GM04504 (cell line): ENCODE data around the gene HACD2.

Experiments
- DNase-seq: peaks from one replicate; pipeline ENCODE4 v3.0.0-alpha.2; 2012; ENCODE audit warnings: low read depth

Gene HACD2

DNA sequence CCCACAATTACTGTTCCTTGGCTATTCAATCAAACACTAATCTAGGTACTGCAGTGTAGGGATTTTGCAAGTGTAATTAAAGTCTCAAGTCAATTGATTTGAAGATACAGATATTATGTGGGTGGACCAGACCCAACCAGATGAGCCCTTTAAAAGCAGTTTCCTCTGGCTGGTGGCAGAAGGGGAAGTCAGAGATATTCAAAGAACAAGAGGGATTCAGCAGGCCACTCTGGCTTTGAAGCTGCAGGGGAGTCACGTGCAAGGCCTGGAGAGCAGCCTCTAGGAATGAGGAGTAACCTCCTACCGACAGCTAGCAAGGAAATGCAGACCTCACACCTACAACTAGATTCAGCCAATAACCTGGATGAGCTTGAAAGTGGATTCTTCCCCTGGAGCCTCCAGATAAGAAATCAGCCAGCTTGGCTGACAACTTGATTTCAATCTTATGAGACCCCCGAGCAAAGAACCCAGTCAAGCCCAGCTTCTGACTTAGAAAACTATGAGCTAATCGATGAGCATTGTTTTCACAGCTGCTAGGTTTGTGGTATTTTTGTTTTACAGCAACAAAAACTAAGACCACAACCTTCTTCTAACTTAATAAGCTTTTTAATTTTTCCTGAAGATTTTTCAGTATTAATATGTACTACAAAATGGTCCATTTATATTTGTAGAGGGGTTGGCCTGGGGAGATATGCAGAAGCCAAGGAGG is 13.4 kb downstream of the HACD2 start:
- DNase-seq = no peak

GRCh38 chr3:123568875-123569274 is 16.0 kb downstream of the HACD2 start:
- DNase-seq = no peak

DNA sequence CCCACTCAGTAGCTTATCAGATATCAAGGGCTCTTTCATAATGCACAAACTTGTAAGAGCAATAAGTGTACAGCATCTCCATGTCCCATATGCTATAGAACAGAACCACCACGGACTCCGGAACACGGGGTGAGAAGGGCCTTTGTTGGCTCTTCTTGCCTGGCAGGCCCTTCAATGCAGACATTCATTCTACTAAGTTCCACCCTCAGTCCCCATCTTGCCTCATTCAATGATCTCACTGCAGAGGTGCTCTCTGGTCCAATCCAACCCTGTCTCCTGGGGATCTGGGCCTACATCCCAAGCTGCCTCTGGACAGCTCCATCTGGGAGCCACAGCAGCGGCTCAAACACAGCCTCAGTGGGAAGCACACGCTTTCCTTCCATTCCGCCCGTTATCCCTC is 16.8 kb downstream of the HACD2 start:
- DNase-seq = no peak

GRCh38 chr3:123564056-123564455 is 20.8 kb downstream of the HACD2 start:
- no peak for DNase-seq

- no peak for DNase-seq
These were observed 22.3 kb downstream of the HACD2 start for GRCh38 chr3:123562547-123562946.

GRCh38 chr3:123561188-123561587 is 23.7 kb downstream of the HACD2 start:
- no peak for DNase-seq

DNA sequence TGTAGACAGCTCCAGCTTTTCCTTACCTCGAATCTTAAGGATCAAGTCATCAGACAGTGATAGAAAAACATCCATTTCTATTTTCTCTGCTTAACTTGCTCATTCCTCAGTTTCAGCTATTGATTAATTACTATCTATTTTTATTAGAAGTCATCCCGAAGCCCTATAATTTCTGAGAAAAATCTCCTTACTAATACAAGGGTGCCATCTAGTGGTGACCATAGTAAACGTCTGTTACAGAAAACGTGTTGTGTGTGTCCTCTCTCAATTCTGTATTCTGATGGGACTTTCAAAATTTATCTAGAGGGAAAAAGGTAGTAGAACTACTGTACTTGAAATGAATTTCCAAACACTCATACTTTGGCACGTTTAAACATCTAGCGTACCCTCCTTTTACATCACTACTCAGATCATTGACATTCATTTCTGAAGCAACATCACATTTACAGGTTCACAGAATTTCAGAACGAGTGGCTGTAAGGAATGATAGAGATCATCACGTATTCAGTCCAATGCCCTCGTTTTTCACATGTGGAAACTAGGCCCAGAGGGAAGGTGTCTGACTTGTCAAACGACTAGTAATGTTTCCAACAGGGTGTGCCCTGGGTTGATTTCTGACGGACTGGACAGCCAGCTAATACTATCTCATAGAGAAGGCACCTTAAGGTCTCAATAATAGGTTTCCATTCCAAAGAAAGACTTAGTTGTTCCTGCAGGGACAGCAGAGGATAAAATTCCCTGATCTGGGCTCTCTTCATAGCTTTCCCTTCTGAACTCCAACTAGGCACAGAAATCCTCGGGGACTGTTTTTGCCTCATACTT is 25.6 kb downstream of the HACD2 start:
- no peak for DNase-seq

- no peak for DNase-seq
These were observed 31.3 kb downstream of the HACD2 start for GRCh38 chr3:123553536-123553935.

DNA sequence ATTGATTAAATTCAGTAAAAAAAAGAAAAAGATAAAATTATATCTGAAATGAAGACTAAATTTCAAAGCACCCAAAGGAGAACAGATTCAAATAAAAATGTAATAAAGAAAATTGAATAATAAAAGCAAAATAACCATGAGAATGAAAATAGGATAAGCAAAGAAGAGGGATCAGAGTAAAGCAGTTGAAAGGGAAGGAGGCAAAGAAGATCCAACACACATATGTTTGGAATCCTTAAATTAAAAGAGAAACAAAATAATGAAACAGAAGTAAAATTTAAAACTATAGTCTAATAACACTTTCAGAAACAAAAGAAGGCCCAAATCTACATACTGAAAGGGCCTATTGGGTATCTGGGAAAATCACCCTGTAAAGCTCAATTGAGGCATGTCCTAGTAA is 32.1 kb downstream of the HACD2 start:
- no peak for DNase-seq

- DNase-seq = no peak
These were observed 32.6 kb downstream of the HACD2 start for GRCh38 chr3:123552095-123552714.

- DNase-seq = no peak
These were observed 36.9 kb downstream of the HACD2 start for GRCh38 chr3:123547881-123548519.

- peak; percentile 17 for DNase-seq
These were observed 38.6 kb downstream of the HACD2 start for GRCh38 chr3:123546133-123546755.

GRCh38 chr3:123543950-123544349 is 40.9 kb downstream of the HACD2 start:
- no peak for DNase-seq

GRCh38 chr3:123540285-123540684 is 44.6 kb downstream of the HACD2 start:
- DNase-seq = no peak

DNA sequence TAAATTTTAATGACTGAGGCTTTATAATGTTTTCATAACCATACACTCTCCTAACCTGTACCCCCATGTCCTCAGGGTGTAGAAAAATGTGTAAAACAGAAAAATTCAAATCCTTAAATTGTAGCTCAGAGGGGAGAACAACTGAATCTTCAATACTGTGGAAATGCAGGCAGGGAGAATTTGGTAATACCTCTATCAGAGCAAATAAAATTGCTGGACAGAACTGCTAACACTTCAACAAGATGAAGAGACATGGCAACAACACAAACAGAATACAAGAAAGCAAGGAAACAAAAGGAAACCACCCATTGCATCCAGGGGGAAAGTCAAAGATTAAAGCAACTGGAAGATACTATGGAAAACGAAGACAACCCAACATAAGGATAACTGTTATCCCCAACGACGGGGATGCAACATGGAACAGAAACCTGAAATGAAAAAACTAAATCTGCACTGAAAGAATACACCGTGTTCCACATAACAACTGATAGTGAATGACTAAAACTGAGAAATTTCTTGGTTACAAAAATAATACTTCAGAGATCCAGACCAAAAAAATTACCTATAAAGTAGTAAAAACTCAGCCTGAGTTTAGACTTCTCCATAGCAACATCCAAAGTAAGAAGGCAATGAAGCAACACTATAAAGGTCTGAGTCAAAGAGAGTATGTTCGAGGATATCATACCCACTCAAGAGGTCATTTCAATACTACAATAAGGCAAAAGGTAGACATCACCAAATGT is 48.5 kb downstream of the HACD2 start:
- DNase-seq = no peak

DNA sequence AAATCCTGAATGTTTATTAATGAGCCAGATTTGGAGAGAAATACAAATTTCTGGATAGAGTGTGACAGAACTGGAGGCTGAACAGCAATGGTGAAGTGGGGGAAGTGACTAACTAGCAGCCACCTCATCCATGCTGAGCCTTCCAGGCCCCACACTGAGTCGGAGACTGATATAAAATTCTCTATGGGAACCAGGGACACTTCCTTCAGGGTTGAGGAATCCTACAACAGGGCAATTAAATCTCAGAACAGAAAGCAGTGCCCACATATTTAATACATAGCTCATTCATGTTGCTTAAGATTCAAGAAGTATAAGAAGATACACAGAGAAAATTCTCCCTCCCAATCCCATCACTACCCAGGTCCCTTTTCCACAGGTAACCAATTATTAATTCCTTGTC is 49.3 kb downstream of the HACD2 start:
- peak; percentile 73 for DNase-seq

DNA sequence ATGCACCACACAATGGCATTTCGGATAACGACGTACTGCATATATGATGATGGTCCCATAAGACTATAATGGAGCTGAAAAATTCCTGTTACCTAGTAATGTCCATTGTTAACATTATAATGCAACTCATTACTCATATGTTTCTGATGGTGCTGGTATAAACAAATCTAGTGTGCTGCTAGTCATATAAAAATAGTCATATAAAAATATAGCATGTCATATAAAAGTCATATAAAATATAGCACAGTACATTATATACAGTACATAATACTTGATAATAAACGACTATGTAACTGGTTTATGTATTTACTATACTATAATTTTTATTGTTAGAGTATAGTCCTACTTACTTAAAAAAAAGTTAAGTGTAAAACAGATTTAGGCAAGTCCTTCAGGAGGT is 50.6 kb downstream of the HACD2 start:
- DNase-seq = no peak

- no peak for DNase-seq
These were observed 51.2 kb downstream of the HACD2 start for GRCh38 chr3:123533554-123534159.

DNA sequence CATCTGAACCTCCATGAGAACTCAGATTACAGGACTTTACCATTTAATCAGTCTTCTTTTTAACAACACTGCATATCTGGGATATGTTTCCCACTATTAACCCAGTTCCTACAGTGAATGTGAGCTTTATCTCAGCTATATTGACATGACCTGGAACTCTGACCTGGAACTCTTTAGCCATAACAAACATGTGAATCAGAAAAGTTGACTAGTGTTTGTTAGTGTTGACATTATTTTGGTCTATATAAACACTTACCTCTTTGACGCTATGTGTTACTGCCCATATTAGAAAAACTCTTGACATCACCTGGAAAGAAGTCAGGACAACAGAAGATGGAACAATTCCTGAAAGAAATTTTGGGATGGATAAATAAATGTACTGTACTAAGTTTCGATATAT is 56.7 kb downstream of the HACD2 start:
- DNase-seq = no peak

DNA sequence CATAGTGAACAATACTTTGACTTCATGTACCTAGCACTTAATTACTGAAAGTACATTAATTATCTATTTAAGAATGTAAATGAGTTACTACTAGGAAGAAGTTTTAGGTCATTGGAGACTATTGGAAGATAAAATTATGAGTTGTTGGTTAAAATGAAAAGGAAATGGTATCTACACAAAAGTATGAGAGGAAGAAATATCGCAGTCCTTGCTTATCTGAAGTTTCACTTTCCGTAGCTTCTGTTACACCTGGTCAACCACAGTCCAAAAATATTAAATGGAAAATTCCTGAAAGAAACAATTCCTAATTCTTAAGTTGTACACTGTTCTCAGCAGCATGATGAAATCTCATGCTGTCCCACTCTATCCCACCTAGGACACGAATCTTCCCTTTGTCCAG is 57.8 kb downstream of the HACD2 start:
- no peak for DNase-seq

DNA sequence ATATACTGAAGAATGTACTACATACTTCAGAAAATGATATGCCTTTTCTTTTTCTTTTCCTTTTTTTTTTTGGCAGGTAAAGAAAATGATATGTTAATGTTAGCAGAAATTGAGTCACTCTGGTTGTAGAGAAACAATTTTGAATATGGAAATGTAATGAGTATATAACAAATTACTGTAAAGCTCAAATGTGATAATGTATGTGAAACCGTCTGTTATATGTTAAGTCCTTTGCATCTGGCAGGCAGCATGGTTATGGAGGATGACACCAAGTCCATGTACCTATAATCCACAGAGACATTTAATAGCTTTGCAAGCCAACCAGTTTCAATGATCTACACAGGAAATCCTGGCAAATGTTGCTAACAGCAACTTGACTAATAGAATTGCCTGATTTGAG is 58.4 kb downstream of the HACD2 start:
- no peak for DNase-seq
